Lower lobe of right lung (tissue), 2 donors: ENCODE results near the gene NUDT2. TPM values are rescaled to one million over a fixed set of nuclear protein-coding genes. Genes with fewer than 3 reads are reported as not detected.
"Not testable (repeated sequence)": the region's sequence is repeated elsewhere in the genome, so short reads cannot be mapped to it uniquely, and the experiment has no call there.

Experiments
- ATAC-seq, 2 donors: fragments of 200-7000 bp; cut with Tn5 transposase; one replicate each; pipeline ENCODE4 v1.9.1; 2020 to 2022; ENCODE audit warnings: mild to moderate bottlenecking in 2 of 2, moderate library complexity in 2 of 2
- DNase-seq: peaks from one replicate; pipeline ENCODE4 v3.0.0-alpha.2; 2020
- H3K27ac ChIP-seq: fragments of 200-600 bp; one replicate; pipeline ENCODE4 v1.8.0; 2022
- H3K27me3 ChIP-seq: fragments of 200-600 bp; one replicate; pipeline ENCODE4 v1.8.0; 2022; ENCODE audit warnings: low read depth
- H3K36me3 ChIP-seq: fragments of 200-600 bp; one replicate; pipeline ENCODE4 v1.8.0; 2022; ENCODE audit warnings: mild to moderate bottlenecking
- H3K4me1 ChIP-seq: fragments of 200-600 bp; one replicate; pipeline ENCODE4 v1.8.0; 2022
- H3K4me3 ChIP-seq: fragments of 200-600 bp; one replicate; pipeline ENCODE4 v1.8.0; 2022; ENCODE audit warnings: mild to moderate bottlenecking
- H3K9me3 ChIP-seq: fragments of 200-600 bp; one replicate; pipeline ENCODE4 v1.8.0; 2022
- intact Hi-C: fragments of 100-400 bp; cut with DNase I; formaldehyde crosslinking; loops from one replicate; pipeline ENCODE4 v1.11.0; 2022
- total RNA-seq: library from RNA; stranded (reverse); fragmentation: NEBNext Ultra II Directional; extraction: Animal tissue kit (Norgen Biotek cat#: 25700); gene quantifications from one replicate; pipeline ENCODE4 v1.2.1, GENCODE V29; 2021
- TF ChIP-seq, protein P1 (sequence below): fragments of 200-600 bp; IDR thresholded peaks from one replicate; pipeline ENCODE4 v1.8.0; 2022; ENCODE audit warnings: antibody characterized with exemption, mild to moderate bottlenecking
- donor health status: DM: no; HTN: yes; CAD: no; lungs with severe emphysema.

Gene NUDT2
- total RNA-seq, 1 donor from 2014 or later: 13.5 TPM

DNA sequence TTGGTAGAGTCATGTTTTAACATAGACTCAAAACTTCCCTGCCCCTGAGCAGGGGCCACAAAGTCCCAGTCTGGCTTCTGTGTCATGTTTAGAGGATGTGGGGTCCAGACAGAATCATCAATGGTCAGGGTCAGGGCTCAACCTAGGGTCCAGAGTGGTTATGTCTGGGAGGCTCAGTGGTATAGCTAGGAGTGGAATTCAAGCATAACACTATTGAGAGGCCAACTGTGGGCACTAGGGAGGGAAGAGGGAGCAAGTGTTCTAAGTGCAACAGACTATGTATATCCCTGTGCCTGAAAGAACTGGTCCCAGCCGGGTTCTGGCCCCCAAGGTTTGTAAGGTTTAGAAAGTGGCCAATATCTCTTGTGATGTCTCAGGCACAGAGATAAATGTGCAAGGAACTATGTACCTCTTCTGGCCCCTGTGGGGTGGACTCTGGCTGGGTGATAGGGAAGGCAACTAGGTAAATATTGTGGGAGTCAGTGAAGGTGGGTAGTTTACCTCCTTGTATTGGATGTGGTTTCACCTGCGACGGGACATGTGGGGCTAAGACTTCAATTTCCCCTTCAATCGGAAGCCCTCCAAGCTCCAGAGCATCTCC lies 33.3 kb downstream of the NUDT2 start:
- TF ChIP-seq, protein P1, sequence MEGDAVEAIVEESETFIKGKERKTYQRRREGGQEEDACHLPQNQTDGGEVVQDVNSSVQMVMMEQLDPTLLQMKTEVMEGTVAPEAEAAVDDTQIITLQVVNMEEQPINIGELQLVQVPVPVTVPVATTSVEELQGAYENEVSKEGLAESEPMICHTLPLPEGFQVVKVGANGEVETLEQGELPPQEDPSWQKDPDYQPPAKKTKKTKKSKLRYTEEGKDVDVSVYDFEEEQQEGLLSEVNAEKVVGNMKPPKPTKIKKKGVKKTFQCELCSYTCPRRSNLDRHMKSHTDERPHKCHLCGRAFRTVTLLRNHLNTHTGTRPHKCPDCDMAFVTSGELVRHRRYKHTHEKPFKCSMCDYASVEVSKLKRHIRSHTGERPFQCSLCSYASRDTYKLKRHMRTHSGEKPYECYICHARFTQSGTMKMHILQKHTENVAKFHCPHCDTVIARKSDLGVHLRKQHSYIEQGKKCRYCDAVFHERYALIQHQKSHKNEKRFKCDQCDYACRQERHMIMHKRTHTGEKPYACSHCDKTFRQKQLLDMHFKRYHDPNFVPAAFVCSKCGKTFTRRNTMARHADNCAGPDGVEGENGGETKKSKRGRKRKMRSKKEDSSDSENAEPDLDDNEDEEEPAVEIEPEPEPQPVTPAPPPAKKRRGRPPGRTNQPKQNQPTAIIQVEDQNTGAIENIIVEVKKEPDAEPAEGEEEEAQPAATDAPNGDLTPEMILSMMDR: no peak
- DNase-seq (no peak), ATAC-seq (no peak)
- Histone ChIP-seq H3K4me3 (no peak overlapping the region), H3K4me1 (peaks cover 6% of the 10 kb centered on the region), H3K27ac (no peak overlapping the region), H3K36me3 (no peaks in the 10 kb centered on the region), H3K9me3 (no peaks in the 10 kb centered on the region), H3K27me3 (no peaks in the 10 kb centered on the region)
- intact Hi-C loops: no loop called here

- no peak for DNase-seq
- TF ChIP-seq, protein P1: no peak
Observed at GRCh38 chr9:34363619-34364351, 34.4 kb downstream of the NUDT2 start.

GRCh38 chr9:34365282-34365681 lies 35.9 kb downstream of the NUDT2 start:
- Histone ChIP-seq H3K27ac (no peak overlapping the region), H3K4me1 (peaks cover 6% of the 10 kb centered on the region), H3K36me3 (no peaks in the 10 kb centered on the region), H3K4me3 (no peak overlapping the region), H3K27me3 (no peaks in the 10 kb centered on the region), H3K9me3 (no peaks in the 10 kb centered on the region)
- TF ChIP-seq, protein P1: no peak
- intact Hi-C loops: no loop called here
- no peak for DNase-seq
- no peak for ATAC-seq

More at GRCh38 chr9:34363619-34364351, 34.4 kb downstream of the NUDT2 start:
- no peaks in the 10 kb centered on the region for H3K36me3 ChIP-seq
- no peaks in the 10 kb centered on the region for H3K9me3 ChIP-seq
- peak; percentile 18 to 32 for ATAC-seq
- no peaks in the 10 kb centered on the region for H3K27me3 ChIP-seq
- intact Hi-C loops: no loop called here
- peaks cover 6% of the 10 kb centered on the region for H3K4me1 ChIP-seq
- no peak overlapping the region for H3K4me3 ChIP-seq
- peak overlapping the region; percentile 46 for H3K27ac ChIP-seq

- Histone ChIP-seq H3K27me3 (no peaks in the 10 kb centered on the region), H3K9me3 (no peaks in the 10 kb centered on the region), H3K36me3 (peaks cover 4% of the 10 kb centered on the region), H3K4me3 (no peak overlapping the region), H3K27ac (no peak overlapping the region), H3K4me1 (peaks cover 6% of the 10 kb centered on the region)
- no peak for ATAC-seq
- intact Hi-C loops: no loop called here
- DNase-seq: no peak
- TF ChIP-seq, protein P1: no peak
Observed at GRCh38 chr9:34366365-34366764, 37.0 kb downstream of the NUDT2 start.

DNA sequence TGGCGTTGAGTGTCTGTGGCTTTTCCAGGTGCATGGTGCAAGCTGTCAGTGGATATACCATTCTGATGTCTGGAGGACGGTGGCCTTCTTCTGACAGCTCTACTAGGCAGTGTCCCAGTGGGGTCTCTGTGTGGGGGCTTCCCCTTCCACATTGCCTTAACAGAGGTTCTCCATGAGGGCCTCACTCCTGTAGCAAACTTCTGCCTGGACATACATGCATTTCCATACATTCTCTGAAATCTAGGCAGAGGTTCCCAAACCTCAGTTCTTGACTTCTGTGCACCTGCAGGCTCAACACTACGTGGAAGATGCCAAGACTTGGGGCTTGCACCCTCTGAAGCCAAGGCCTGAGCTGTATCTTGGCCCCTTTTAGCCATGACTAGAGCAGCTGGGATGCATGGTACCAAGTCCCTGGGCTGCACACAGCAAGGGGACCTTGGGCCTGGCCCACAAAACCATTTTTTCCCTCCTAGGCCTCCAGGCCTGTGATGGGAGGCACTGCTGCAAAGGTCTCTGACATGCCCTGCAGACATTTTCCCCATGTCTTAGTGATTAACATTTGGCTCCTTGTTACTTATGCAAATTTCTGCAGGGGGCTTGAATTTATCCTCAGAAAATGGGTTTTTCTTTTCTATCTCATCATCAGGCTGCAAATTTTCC lies 38.5 kb downstream of the NUDT2 start:
- H3K27ac ChIP-seq, H3K9me3 ChIP-seq, H3K36me3 ChIP-seq, H3K4me3 ChIP-seq, DNase-seq, H3K27me3 ChIP-seq, ATAC-seq, intact Hi-C loops, H3K4me1 ChIP-seq: not testable (repeated sequence)

DNA sequence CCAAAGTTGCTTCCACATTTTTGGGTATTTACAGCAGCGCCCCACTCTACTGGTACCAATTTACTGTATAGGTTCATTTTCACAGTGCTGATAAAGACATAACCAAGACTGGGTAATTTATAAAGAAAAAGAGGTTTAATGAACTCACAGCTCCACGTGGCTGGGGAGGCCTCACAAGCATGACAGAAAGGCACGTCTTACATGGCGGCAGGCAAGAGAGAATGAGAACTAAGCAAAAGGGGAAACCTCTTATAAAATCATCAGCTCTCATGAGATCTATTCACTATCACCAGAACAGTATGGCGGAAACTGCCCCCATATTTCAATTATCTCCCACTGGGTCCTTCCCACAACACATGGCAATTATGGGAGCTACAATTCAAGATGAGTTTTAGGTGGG lies 39.4 kb downstream of the NUDT2 start:
- H3K27me3 ChIP-seq, H3K9me3 ChIP-seq, H3K36me3 ChIP-seq, DNase-seq, ATAC-seq, H3K4me3 ChIP-seq, H3K4me1 ChIP-seq, intact Hi-C loops, H3K27ac ChIP-seq: not testable (repeated sequence)
